ENCODE data around the gene LSM12.
"Not testable (repeated sequence)": the region's sequence is repeated elsewhere in the genome, so short reads cannot be mapped to it uniquely, and the experiment has no call there.

Gene LSM12

GRCh38 chr17:44066204-44066930, at the start of gene LSM12:
Gene LSM12, minus strand, starts transcription at chr17:44066671. Its CDS starts 84 bp downstream, at chr17:44066587.
- peak; percentile 87 for DNase-seq

GRCh38 chr17:44115585-44116415, 49.3 kb upstream of the LSM12 start:
- DNase-seq = no peak

DNA sequence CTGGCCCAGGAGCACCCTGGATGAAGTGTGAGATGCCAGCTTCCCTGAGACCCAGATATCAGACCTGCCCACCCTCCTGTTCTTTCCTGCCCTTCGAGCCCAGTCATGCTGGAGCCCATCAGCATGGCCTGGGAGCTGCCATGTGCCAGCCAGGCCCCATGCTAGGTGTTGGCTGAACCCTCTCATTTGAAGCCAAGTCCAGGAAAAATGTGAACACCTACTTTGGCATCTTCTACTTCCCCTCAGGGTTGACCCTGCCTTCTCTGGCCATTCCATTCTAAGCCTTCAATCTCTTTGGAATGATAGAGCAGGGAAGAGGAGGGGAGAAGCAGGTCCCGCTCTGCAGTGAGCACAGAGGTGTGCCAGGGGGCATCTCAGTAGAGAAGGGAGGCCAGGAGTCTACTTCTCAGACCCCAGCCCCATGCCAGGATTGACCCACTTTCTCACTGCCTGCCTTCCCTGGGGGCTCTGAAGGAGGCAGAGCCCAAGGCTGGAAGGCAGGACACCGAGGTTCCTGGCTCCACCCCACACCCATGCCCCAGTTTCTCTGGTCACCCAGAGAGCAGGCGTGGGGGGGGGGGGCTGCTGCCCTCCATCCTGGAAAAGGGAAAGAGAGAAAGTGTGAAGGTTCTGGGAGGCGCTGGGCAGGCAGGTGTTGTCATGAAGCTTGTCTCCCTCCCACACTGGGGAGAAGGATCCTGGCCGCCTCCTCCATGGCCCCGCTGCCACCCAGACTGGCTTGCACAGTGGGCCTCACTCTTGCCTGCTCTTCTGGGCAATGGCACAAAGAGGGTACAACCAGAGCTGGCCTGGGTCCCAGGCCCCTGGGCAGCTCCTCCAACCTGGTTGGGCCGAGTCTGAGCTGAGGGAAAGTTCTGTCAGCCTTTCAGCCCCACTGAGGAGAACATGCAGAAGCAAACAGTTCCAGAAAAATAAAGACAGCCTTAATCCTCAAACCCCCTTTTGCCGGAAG, 47.7 kb upstream of the LSM12 start:
- DNase-seq = no peak

GRCh38 chr17:44113382-44113781, 46.9 kb upstream of the LSM12 start:
- no peak for DNase-seq

DNA sequence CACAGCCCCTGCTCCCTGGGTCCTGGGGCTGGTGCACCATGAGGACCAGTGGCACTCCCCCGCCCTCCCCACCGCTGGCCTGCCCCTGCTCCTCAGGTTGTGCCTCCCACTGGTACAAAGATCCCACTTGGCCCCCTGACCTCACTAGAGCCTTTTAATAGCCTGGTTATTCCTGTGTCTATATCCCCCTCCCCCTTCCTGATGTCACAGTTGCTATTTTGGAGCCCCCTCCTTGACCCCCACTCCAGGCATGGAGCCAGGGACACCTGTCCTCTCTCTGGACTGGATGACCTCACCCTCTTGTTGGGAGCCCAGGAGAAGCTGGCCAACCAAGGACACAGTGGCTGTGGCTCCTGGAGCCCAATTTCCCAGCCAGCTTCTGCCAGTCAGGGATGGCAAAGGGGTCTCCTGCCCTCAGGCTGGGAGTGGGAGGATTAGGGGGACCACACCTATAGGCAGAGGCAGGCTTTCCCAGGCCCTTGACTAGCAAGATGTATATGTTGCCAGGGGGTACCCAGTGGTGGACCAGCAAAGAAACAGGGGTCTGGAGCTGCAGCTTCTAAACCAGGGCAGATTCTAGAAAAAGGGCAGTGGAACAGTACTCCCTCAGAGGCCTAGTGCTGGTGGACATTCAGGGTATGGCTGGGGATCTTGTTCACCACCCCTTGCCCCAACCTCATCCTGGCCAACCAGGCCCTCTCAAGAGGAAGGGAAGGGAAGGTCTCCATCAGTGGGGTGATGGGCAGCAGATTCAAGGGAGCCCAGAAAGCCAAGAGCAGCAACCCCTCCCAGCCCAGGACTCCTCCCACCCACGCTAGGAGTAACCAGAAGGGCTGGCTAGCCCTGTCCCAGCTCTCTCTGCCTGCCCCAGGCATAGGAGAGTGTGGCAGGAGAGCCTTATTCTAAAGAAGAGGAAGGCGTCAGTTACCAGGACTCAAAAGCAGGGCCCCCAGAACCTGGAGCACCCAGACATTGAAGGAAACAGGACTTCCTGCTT, 46.1 kb upstream of the LSM12 start:
- no peak for DNase-seq

- no peak for DNase-seq
Observed at GRCh38 chr17:44111777-44112176, 45.3 kb upstream of the LSM12 start.

DNA sequence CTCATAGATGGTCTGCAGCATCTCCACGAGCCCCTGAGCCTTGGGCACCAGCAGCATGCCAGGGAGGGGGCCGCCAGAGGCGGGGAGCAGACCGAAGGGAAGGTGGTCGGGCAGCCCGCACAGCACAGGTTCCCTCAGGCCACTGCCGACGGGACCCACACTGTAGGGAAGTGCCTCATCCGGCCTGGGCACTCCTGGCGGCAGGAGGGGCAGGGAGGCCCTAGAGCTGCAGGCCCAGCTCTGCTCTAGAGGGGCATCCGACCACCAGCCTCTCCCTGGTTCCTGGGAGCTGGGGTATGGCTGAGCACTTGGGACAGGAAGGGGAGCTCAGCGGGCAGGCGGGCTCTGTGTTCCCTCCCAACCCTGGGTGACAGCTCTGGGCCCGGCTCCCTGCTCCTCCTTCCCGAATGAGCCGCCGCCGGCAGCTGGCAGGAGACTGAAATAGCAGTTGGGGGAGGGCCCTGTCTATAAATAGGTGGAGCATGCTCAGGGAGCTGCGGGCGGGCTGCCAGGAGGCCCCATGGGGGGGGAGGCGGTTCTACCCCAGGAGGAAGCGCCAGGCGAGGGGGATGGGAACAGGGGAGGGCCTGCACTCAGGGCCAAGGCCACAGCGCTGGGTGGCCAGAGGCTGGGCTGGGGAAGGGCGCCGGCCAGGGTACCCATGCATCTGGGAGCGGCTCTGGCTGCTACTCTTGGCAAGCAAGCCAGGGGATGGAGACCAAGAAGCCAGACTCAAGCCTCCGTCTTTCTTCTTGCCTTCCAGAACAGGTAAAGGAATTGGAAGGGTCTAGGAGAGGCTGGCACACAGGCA, 44.6 kb upstream of the LSM12 start:
- DNase-seq = peak; percentile 76

GRCh38 chr17:44110011-44110686, 43.7 kb upstream of the LSM12 start:
- DNase-seq = no peak

DNA sequence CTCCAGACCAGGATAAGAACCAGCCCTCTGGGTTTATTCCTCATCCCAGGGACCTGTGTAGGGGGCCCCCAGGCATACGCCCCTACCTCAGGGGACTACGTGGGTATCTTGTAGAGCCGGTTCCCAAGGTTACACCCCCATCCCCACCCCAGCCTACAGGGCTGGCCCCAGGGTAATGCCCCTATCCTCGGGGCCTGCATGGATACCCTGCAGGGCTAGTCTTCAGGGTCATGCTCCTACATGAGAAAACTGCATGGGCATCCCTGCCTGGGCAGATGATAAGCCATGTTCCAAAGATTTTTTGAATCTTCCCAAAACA, 42.8 kb upstream of the LSM12 start:
- DNase-seq = no peak

- no peak for DNase-seq
Observed at GRCh38 chr17:44108440-44109311, 42.2 kb upstream of the LSM12 start.

GRCh38 chr17:44106801-44107200, 40.3 kb upstream of the LSM12 start:
- no peak for DNase-seq

DNA sequence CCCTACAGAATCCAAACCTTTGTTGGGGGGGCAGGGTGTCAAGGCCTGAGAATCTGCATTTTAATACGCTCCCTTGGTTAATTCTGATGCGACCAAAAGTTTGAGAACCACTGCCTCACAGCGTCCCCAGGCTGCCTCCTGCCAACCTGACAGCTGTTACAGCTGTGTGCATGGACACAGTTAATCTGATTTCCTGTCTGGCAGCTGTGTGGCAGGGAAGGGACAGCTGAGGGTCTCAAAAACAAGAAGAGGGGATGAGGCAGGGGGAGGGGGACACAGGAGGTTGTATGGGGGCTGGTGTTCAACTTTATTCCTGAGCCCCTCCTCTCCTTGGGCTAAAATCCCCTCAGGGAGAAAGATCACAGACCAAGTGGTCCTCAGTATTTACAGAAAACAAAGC, 39.5 kb upstream of the LSM12 start:
- DNase-seq = no peak

DNA sequence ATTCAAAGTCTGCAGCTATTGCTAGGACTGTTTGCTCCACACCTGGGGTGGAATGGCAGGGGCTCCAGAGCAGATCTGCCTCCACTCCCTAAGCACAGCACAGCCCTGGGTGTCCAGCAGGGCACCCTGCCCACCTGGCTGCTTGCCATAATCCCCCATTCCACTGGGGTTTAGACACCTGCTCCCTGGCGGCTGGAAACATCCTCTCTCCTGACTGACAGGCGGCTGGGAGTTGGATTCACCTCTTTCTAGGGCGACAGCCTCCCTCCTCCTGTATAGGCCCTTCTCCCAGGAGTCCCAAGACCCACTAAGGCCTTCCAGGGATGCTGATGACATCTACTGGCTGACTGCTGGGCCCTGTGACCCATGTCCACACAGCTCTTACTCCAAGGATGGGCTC, 39.0 kb upstream of the LSM12 start:
- no peak for DNase-seq

DNA sequence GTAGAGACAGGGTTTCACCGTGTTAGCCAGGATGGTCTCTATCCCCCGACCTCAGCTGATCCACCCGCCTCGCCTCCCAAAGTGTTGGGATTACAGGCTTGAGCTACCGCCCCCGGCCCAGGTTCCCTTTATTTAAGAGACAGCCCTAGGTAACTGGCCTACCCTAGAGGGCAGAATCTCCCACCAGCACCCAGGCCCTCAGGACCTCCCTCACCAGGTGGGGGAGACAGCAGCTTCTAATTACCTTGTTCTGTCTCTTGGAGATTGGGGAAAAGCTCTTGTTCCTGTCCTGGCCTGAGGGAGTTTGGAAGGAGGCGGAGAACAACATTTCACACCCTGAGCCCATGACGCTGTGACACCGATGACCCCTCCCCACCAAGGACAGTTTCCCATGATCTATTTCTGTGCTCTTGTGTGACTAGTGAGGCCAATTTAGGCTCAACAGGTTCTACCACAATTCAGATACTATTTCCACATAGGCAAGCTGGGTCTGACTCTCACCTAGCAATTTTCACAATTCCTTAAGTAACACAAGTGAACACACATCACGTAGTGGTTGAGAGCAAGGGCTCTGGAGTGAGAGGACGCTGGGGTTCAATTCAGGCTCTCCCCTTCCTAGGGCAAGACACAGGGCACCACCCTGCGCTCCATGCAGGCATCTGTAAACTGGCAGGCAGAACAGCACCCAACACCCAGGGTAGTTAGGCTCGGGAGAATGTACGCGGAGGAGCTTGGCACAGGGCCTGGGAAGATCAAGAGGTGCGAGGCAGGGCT, 36.6 kb upstream of the LSM12 start:
- no peak for DNase-seq

- DNase-seq = not testable (repeated sequence)
Observed at GRCh38 chr17:44101858-44102257, 35.4 kb upstream of the LSM12 start.

DNA sequence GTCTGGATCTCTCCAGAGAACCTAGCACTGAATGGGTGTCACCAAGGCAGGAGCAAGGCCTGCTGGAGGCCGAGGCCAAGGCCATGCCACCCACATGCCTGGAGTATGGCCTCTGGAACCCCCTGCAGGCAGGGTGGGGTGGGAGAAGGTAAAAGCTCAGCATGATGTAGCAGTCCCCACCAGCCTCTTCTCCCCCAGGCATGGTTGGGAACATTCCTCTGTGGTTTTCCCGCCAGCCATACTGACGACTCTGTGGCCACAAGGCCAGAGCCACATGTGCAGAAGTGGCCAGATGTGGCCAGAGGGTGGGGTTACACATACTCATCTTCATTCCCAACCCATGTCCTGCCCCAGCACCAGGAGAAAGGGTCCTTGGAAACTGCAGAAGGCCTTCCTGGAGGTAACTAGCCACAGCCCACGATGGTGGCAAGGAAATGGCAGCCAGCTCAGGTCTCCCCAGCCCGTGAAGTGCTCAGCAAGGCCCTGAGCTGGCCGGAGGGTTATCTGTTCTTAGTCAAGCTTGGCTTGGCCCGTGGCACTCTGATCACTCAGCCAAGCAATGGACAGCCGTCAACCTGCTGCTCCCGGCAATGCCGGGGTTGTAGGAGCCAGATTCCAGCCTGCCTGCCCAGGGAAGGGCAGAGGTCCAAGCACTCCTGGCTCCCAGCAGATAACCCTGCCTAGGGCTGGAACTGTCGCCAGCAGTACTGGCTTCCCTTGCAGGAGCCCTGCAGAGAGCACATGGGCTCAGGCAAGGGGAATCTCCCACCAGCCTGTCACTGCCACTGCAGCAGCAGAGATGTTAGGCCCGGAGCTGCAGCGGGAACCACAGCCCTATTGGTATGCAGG, 30.9 kb upstream of the LSM12 start:
- no peak for DNase-seq

DNA sequence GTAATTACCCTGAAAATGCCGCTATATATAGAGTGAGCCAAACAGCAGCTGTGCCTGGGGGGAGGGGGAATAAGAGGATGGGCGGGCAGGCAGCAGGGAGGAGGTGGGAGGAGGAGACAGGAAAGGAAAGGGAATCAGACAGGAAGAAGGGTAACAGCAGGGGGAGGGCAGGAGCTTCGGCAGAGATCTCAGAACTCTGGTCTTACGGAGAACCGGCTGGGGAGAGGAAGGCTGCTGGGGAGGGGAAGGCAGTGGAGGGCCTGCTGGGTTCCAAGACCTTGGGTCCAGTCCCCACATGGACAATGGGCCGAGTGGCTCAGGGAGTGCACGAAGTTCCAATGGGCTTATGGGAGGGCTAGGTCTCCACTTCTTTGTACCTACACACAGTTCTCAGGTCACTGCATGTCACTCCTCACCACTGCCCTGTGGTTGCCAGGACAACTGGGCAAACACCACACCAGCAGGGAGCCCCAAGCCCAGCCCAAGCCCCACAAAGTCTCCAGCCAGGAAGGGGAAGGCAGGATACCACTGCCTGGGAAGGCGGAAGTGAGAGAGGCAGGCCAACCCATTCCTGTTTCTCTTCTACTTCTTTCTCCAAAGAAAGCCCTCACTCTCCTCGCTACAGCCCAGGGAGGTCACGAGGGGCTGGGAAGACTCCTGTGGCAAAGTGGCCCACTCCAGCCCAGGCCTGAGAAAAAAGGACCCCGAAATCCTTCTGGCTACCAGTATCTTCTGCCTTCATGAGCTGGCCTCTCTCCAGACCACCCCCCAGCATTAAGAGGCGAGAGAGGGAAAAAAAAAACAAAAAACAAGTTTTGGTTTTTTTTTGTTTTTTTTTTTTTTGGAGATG, 29.4 kb upstream of the LSM12 start:
- no peak for DNase-seq

Measured in 8988T (cell line).